ENCODE measurements around the gene PHF14.

The PHF14 gene

DNA sequence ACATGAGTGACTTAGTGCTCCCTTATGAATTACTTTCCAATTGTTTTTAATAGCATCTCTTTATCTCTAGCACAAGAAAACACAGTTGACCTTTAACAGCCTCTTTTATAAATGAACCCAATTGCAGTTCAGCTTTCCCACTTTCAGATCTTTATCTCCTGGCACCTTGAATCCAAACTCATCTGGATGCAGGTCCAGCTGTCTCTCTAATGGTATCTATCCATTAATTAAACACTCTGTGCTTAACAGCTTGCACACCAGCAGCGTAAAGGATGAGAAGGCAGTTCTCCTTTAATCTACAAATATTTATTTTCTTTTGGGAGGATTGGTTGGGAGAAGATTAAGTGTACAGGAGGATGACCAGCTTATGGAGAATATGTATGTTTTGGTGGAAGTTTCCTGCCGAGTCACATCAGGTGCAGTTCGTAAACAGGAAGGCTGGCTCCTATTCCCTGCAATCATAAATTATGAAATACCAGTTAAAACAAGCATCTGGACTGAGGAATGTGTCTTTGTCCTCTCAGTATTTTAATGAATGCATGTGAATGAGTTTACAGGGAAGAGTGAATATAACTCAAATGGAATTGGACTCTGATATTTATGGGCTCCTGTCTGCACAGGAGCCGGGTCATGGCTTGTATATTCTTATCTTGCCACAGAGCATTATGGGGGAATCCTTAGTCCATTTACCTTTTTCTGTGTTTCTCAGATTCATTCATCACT, 232.7 kb downstream of the PHF14 start:
- TF ChIP-seq TAF1 (IDR thresholded peaks at IDR 0.05; ENCODE audit: borderline replicate concordance, low read depth, low read length) = no peak
- no peak for TF ChIP-seq POLR2A (IDR thresholded peaks at IDR 0.05; ENCODE audit: low read depth, low read length)
- no peak for TF ChIP-seq POLR2AphosphoS5 (IDR thresholded peaks at IDR 0.05; ENCODE audit: low read depth, low read length)
- DNase-seq (ENCODE audit: insufficient read length) (no peak), FAIRE-seq (no peak)

DNA sequence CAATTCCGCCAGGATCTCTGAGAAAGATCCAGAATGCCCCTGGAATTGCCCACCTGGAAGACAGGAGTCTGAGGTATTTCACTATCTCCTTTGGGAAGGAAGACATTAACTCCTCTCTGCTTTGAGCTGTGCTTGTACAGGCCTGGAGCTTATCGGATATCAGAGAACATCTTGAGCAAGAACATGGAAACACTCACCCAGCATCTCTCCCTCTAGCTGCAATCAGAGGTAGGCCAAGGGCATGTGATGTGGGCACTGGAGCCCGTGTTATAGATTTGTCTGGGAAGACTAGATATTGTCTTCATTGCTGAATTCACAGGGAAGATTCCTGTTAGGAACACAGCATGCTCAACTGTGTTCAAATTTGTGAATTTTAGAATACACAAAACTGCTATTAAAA, 233.9 kb downstream of the PHF14 start:
- no peak for DNase-seq (ENCODE audit: insufficient read length)
- no peak for TF ChIP-seq POLR2AphosphoS5 (IDR thresholded peaks at IDR 0.05; ENCODE audit: low read depth, low read length)
- TF ChIP-seq POLR2A (IDR thresholded peaks at IDR 0.05; ENCODE audit: low read depth, low read length) = no peak
- TF ChIP-seq TAF1 (IDR thresholded peaks at IDR 0.05; ENCODE audit: borderline replicate concordance, low read depth, low read length) = no peak
- FAIRE-seq = no peak

DNA sequence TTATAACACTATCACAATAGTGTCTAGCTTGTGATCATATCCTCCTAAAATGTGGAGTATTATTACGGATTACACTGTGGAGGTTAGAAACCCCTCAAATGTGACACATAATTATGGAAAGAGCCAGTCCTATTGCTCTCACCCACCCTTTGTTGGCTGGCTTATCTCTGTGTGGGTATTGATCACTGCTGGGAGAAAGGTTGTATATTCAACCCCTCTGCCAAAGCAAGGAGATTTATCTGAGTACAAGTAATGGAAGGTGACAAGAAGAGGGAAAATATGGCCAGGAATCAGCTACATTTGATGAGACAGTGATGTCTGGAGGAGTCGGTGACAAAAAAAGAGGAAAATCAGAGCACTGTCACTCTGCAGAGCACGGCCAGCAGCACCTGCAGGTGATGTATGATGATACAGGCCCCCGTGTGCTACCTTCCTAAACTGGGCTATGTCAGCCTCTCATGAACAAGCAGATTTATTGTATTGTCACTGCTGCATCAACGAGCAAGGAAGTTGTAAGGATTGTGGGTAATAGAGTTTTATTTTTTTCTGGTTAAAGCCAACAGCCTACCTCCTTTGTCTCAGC, 235.3 kb downstream of the PHF14 start:
- no peak for FAIRE-seq
- TF ChIP-seq POLR2A (IDR thresholded peaks at IDR 0.05; ENCODE audit: low read depth, low read length) (no peak), TAF1 (IDR thresholded peaks at IDR 0.05; ENCODE audit: borderline replicate concordance, low read depth, low read length) (no peak), POLR2AphosphoS5 (IDR thresholded peaks at IDR 0.05; ENCODE audit: low read depth, low read length) (no peak)
- DNase-seq (ENCODE audit: insufficient read length) = no peak

GRCh38 chr7:11210374-11210773, 236.7 kb downstream of the PHF14 start:
- no peak for DNase-seq (ENCODE audit: insufficient read length)
- TF ChIP-seq TAF1 (IDR thresholded peaks at IDR 0.05; ENCODE audit: borderline replicate concordance, low read depth, low read length) (no peak), POLR2A (IDR thresholded peaks at IDR 0.05; ENCODE audit: low read depth, low read length) (no peak), POLR2AphosphoS5 (IDR thresholded peaks at IDR 0.05; ENCODE audit: low read depth, low read length) (no peak)
- no peak for FAIRE-seq

GRCh38 chr7:11212080-11212711, 238.5 kb downstream of the PHF14 start:
- TF ChIP-seq TAF1 (IDR thresholded peaks at IDR 0.05; ENCODE audit: borderline replicate concordance, low read depth, low read length) (no peak), POLR2A (IDR thresholded peaks at IDR 0.05; ENCODE audit: low read depth, low read length) (no peak), POLR2AphosphoS5 (IDR thresholded peaks at IDR 0.05; ENCODE audit: low read depth, low read length) (no peak)
- FAIRE-seq (peak; percentile 76), DNase-seq (ENCODE audit: insufficient read length) (no peak)

DNA sequence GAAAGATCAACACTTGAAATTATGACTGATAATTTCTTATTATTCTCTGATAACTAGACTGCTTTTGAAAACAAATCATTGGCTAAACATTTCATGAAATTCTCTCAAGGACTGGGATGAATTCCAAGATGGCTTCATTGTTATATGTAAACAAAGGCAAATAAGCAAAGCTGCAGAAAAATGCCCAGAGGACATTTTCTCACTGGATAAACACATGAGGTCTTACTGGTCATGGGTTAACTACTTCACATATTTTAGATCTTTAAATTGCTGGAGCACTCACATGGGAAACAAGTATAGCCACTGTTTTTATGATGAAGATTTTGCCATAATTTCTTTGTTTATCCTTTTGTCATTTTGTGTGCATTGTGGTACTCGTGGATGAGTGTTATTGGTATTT, 239.1 kb downstream of the PHF14 start:
- FAIRE-seq = no peak
- TF ChIP-seq POLR2AphosphoS5 (IDR thresholded peaks at IDR 0.05; ENCODE audit: low read depth, low read length) (no peak), TAF1 (IDR thresholded peaks at IDR 0.05; ENCODE audit: borderline replicate concordance, low read depth, low read length) (no peak), POLR2A (IDR thresholded peaks at IDR 0.05; ENCODE audit: low read depth, low read length) (no peak)
- DNase-seq (ENCODE audit: insufficient read length) = no peak

DNA sequence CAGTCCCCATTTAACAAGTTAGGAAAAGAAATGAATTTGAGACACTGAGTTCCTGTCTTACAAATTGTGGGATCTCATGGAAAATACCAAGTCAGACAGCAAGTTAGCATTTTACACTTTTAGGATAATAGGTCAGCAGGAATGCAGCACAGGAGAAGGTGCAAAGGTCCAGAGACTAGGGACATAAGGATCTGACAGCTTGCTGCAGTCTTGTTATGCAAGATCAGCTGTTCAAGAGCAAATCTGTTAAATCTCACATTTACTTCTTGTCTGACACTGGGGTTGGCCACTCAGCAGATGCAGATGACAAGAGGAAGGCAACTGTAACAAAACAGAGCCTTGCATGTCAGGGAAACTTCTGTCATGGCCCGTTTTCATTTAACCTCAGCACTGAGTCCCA, 239.6 kb downstream of the PHF14 start:
- TF ChIP-seq POLR2AphosphoS5 (IDR thresholded peaks at IDR 0.05; ENCODE audit: low read depth, low read length) (no peak), POLR2A (IDR thresholded peaks at IDR 0.05; ENCODE audit: low read depth, low read length) (no peak), TAF1 (IDR thresholded peaks at IDR 0.05; ENCODE audit: borderline replicate concordance, low read depth, low read length) (no peak)
- DNase-seq (ENCODE audit: insufficient read length) (no peak), FAIRE-seq (no peak)

DNA sequence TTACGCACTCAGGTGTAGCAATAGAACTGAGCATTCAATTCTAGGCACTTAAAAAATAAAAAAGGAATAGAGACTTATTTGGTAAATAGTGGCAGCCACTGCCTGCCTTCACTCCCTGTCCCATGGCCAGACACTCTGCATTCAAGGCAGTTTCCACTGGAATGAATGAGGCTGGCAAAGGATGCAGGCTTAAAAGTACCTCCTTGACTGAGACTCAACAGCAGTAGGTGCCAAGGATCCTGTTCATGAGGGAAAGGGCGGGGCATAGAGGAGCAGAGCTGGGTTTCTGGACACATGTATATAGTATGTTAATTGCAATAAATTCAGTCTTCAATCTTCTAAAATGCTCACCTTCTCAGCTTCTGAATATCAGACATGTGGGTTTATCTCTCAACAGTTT, 242.6 kb downstream of the PHF14 start:
- TF ChIP-seq POLR2AphosphoS5 (IDR thresholded peaks at IDR 0.05; ENCODE audit: low read depth, low read length) (no peak), TAF1 (IDR thresholded peaks at IDR 0.05; ENCODE audit: borderline replicate concordance, low read depth, low read length) (no peak), POLR2A (IDR thresholded peaks at IDR 0.05; ENCODE audit: low read depth, low read length) (no peak)
- DNase-seq (ENCODE audit: insufficient read length) (no peak), FAIRE-seq (no peak)

GRCh38 chr7:11217848-11218565, 244.3 kb downstream of the PHF14 start:
- no peak for FAIRE-seq
- DNase-seq (ENCODE audit: insufficient read length) = no peak
- no peak for TF ChIP-seq POLR2A (IDR thresholded peaks at IDR 0.05; ENCODE audit: low read depth, low read length)
- no peak for TF ChIP-seq TAF1 (IDR thresholded peaks at IDR 0.05; ENCODE audit: borderline replicate concordance, low read depth, low read length)
- no peak for TF ChIP-seq POLR2AphosphoS5 (IDR thresholded peaks at IDR 0.05; ENCODE audit: low read depth, low read length)

Data from GM12892 (cell line).